Measurements from ENCODE around the gene SPATA1.

SPATA1 gene

DNA sequence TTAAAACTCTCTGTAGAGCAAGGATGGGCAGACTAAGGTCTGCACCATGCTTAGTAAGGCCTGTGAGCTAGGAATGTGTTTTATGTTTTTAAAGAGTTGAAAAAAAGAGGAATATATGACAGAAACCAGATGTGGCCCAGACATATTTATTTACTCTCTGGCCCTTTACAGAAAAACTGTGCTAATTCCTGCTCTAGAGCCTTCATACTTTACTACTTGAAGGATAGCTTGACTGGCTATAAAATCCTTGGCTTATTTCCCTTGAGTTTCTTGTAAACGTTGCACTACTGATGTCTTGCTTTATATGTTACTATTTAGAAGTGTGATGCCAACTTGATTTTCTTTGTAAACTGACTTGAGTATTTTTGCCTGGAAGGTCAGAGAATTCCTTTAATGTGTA, 34.6 kb downstream of the SPATA1 start:
- Histone ChIP-seq H3K9ac (no peak overlapping the region), H3K9me3 (ENCODE audit: control insufficient read depth, low read length) (no peaks in the 10 kb centered on the region), H3K27me3 (ENCODE audit: control insufficient read depth, insufficient read depth, low read length) (no peaks in the 10 kb centered on the region), H3K79me2 (no peaks in the 10 kb centered on the region), H3K4me3 (ENCODE audit: low read depth, low read length) (no peak overlapping the region), H2AFZ (no peak overlapping the region), H3K36me3 (ENCODE audit: control insufficient read depth, insufficient read depth, low read length) (no peaks in the 10 kb centered on the region), H3K27ac (no peak overlapping the region), H3K4me1 (no peaks in the 10 kb centered on the region), H3K4me2 (ENCODE audit: low read length) (no peak overlapping the region)
- TF ChIP-seq, protein P1, sequence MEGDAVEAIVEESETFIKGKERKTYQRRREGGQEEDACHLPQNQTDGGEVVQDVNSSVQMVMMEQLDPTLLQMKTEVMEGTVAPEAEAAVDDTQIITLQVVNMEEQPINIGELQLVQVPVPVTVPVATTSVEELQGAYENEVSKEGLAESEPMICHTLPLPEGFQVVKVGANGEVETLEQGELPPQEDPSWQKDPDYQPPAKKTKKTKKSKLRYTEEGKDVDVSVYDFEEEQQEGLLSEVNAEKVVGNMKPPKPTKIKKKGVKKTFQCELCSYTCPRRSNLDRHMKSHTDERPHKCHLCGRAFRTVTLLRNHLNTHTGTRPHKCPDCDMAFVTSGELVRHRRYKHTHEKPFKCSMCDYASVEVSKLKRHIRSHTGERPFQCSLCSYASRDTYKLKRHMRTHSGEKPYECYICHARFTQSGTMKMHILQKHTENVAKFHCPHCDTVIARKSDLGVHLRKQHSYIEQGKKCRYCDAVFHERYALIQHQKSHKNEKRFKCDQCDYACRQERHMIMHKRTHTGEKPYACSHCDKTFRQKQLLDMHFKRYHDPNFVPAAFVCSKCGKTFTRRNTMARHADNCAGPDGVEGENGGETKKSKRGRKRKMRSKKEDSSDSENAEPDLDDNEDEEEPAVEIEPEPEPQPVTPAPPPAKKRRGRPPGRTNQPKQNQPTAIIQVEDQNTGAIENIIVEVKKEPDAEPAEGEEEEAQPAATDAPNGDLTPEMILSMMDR (IDR thresholded peaks at IDR 0.05), result no peak

DNA sequence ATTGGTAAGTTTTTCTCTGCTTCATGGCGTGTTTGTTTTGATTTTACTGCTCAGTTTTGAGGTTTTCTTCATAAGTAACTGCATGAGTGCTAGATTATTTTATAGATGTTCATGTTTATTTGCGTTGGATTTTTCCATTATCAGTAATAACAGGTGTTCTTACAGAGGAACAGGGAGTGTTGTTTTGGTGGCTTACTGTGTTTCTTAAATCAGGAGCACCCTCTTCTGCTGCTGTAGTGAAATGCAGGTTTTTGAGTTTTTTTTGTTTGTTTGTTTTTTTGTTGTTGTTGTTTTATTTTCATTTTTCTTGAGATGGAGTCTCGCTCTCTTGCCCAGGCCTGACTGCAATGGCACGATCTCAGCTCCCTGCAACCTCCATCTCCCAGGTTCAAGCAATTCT, 35.5 kb downstream of the SPATA1 start:
- Histone ChIP-seq H3K9ac (no peak overlapping the region), H3K27ac (no peak overlapping the region), H3K4me3 (ENCODE audit: low read depth, low read length) (no peak overlapping the region), H3K36me3 (ENCODE audit: control insufficient read depth, insufficient read depth, low read length) (no peaks in the 10 kb centered on the region), H2AFZ (no peak overlapping the region), H3K4me2 (ENCODE audit: low read length) (no peak overlapping the region), H3K9me3 (ENCODE audit: control insufficient read depth, low read length) (no peaks in the 10 kb centered on the region), H3K27me3 (ENCODE audit: control insufficient read depth, insufficient read depth, low read length) (no peaks in the 10 kb centered on the region), H3K4me1 (no peaks in the 10 kb centered on the region), H3K79me2 (no peaks in the 10 kb centered on the region)
- TF ChIP-seq, protein P1 (IDR thresholded peaks at IDR 0.05), result no peak

DNA sequence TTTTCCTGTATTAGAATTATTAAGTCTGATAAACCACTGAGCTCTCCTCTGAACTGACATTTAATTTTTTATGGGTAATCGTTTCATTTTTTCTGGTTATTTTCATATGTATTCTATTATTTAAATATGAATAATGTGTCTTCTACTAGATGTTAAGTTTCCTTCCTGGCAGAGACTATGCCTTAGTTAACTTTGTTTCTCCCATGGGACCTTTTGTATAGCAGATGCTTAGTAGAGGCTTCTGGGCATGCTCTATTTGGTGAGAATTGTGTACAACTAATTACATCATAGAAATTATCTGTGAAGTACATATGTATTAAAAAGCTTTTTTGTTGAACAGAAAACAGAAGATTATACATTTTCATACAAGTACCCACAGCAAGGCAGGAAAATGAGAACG, 44.6 kb downstream of the SPATA1 start:
- Histone ChIP-seq H3K4me3 (ENCODE audit: low read depth, low read length) (no peak overlapping the region), H3K27ac (no peak overlapping the region), H3K36me3 (ENCODE audit: control insufficient read depth, insufficient read depth, low read length) (no peaks in the 10 kb centered on the region), H2AFZ (no peak overlapping the region), H3K9me3 (ENCODE audit: control insufficient read depth, low read length) (no peaks in the 10 kb centered on the region), H3K9ac (no peak overlapping the region), H3K79me2 (no peaks in the 10 kb centered on the region), H3K4me2 (ENCODE audit: low read length) (no peak overlapping the region), H3K27me3 (ENCODE audit: control insufficient read depth, insufficient read depth, low read length) (no peaks in the 10 kb centered on the region), H3K4me1 (no peaks in the 10 kb centered on the region)
- TF ChIP-seq, protein P1 (IDR thresholded peaks at IDR 0.05), result no peak

DNA sequence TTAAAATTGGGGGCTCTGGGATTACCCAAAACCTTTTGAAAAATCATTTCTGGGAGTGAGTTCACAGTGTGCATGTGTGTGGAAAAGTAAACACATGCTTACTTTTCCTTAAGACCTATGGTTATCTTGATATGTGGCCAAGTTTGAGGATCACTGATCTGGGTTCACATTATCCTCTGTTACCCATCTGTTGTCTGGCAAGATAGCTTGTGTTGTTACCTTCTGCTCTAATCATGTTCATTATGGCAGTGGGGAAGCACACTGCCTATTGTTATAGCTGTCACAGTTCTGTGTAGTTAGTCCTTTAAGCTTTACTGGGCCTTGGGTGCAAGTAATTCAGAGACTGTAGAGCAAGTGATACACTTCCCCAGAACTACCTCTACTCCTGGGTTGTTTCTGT, 63.0 kb downstream of the SPATA1 start:
- Histone ChIP-seq H3K27me3 (ENCODE audit: control insufficient read depth, insufficient read depth, low read length) (no peaks in the 10 kb centered on the region), H3K36me3 (ENCODE audit: control insufficient read depth, insufficient read depth, low read length) (no peaks in the 10 kb centered on the region), H3K9me3 (ENCODE audit: control insufficient read depth, low read length) (no peaks in the 10 kb centered on the region), H3K79me2 (no peaks in the 10 kb centered on the region), H3K27ac (no peak overlapping the region), H3K4me3 (ENCODE audit: low read depth, low read length) (no peak overlapping the region), H3K4me2 (ENCODE audit: low read length) (no peak overlapping the region), H3K9ac (no peak overlapping the region), H2AFZ (no peak overlapping the region), H3K4me1 (peaks cover 2% of the 10 kb centered on the region)
- TF ChIP-seq, protein P1 (IDR thresholded peaks at IDR 0.05), result no peak

DNA sequence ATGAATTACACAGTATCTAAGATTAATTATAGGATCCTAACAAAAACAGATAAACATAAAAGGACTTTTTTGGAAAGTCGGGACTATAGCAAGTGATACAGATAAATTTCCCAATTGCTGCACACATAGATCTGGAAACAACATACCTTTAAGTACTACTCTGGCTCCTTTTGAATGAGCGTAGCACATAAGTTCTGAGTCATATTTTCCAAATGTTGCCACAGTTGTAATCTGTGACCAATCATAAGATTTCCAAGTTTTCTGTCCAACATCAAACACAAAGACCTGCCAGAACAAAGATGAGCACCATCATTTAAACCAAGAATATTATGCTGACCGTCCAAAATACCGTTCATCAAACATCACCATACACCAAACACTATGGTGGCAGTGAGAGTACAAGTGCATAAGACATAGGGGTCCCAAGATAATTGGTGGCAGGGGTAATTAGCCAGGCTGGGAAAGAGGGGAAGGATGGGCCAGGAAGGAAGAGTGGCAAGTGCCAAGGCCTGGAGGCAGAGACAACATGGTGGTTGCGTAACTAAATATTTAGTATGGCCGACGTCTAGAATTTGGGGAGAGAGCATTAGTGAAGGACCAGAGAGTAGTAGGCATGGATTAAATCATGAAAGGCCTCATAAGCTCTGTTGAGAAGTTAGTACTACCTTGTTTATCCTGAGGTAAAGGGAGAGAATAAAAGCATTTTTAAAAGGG, 64.4 kb downstream of the SPATA1 start:
- Histone ChIP-seq H3K9me3 (ENCODE audit: control insufficient read depth, low read length) (no peaks in the 10 kb centered on the region), H3K79me2 (no peaks in the 10 kb centered on the region), H3K36me3 (ENCODE audit: control insufficient read depth, insufficient read depth, low read length) (no peaks in the 10 kb centered on the region), H3K9ac (no peak overlapping the region), H3K4me2 (ENCODE audit: low read length) (no peak overlapping the region), H2AFZ (no peak overlapping the region), H3K27ac (no peak overlapping the region), H3K4me3 (ENCODE audit: low read depth, low read length) (no peak overlapping the region), H3K4me1 (peaks cover 2% of the 10 kb centered on the region), H3K27me3 (ENCODE audit: control insufficient read depth, insufficient read depth, low read length) (no peaks in the 10 kb centered on the region)
- TF ChIP-seq, protein P1 (IDR thresholded peaks at IDR 0.05), result no peak
